Dermis blood vessel endothelial cell (primary cell): Measurements from ENCODE around the gene EIF2S2. TPM values are rescaled to one million over a fixed set of nuclear protein-coding genes. Genes with fewer than 3 reads are reported as not detected.

Experiments
- DNase-seq: peaks from one replicate; pipeline ENCODE4 v3.0.0; 2010
- total RNA-seq: library from RNA; depleted of rRNA; stranded (reverse); fragments of >200 nt; gene quantifications from 2 replicates; pipeline ENCODE4 v1.2.3, GENCODE V29; 2014

Gene EIF2S2
- total RNA-seq, 1 donor from 2014 or later, result 90.2 TPM

- DNase-seq, result no peak
These were observed 8.2 kb upstream of the EIF2S2 start for GRCh38 chr20:34120213-34120612.

GRCh38 chr20:34115232-34115631 is 3.2 kb upstream of the EIF2S2 start:
- no peak for DNase-seq

- no peak for DNase-seq
These were observed 2.8 kb upstream of the EIF2S2 start for GRCh38 chr20:34114809-34115208.

- DNase-seq, result peak; percentile 61
These were observed 608 bp upstream of the EIF2S2 start for GRCh38 chr20:34112600-34113101.

- peak; percentile 68 for DNase-seq
These were observed 1.1 kb downstream of the EIF2S2 start for GRCh38 chr20:34110745-34111641.

GRCh38 chr20:34110025-34110744 is 1.9 kb downstream of the EIF2S2 start:
- DNase-seq, result no peak

- no peak for DNase-seq
These were observed 2.6 kb downstream of the EIF2S2 start for GRCh38 chr20:34109442-34109841.

- DNase-seq, result no peak
These were observed 3.3 kb downstream of the EIF2S2 start for GRCh38 chr20:34108616-34109174.

- no peak for DNase-seq
These were observed 5.9 kb downstream of the EIF2S2 start for GRCh38 chr20:34105978-34106675.

GRCh38 chr20:34104059-34104458 is 8.0 kb downstream of the EIF2S2 start:
- DNase-seq, result no peak

- no peak for DNase-seq
These were observed 9.7 kb downstream of the EIF2S2 start for GRCh38 chr20:34102342-34102741.

- DNase-seq, result no peak
These were observed 11.5 kb downstream of the EIF2S2 start for GRCh38 chr20:34100576-34100975.

- no peak for DNase-seq
These were observed 12.4 kb downstream of the EIF2S2 start for GRCh38 chr20:34099675-34100074.

GRCh38 chr20:34098570-34098969 is 13.5 kb downstream of the EIF2S2 start:
- DNase-seq, result no peak

- DNase-seq, result no peak
These were observed 15.2 kb downstream of the EIF2S2 start for GRCh38 chr20:34096699-34097444.

- DNase-seq, result no peak
These were observed 16.2 kb downstream of the EIF2S2 start for GRCh38 chr20:34095825-34096224.

- DNase-seq, result no peak
These were observed 18.1 kb downstream of the EIF2S2 start for GRCh38 chr20:34093895-34094294.

- no peak for DNase-seq
These were observed 20.3 kb downstream of the EIF2S2 start for GRCh38 chr20:34091637-34092200.

- no peak for DNase-seq
These were observed 21.4 kb downstream of the EIF2S2 start for GRCh38 chr20:34090645-34091044.

- no peak for DNase-seq
These were observed 22.2 kb downstream of the EIF2S2 start for GRCh38 chr20:34089655-34090345.

GRCh38 chr20:34089175-34089479 is 22.9 kb downstream of the EIF2S2 start:
- DNase-seq, result no peak
